Chondrocyte (in vitro differentiated cells): ENCODE results near the gene OR2C3. TPM values are rescaled to one million over a fixed set of nuclear protein-coding genes. Genes with fewer than 3 reads are reported as not detected.

ENCODE experiments used
- DNase-seq: peaks from one replicate; pipeline ENCODE4 v3.0.0; 2021; ENCODE audit warnings: mixed read lengths, low spot score
- H3K27ac Mint-ChIP-seq: one replicate; pipeline ENCODE4 v1.8.0; 2021; ENCODE audit warnings: mild to moderate bottlenecking, moderate library complexity, mixed read lengths; ENCODE audit not compliant: unreplicated experiment
- H3K27me3 Mint-ChIP-seq: 2 replicates; pipeline ENCODE4 v1.8.0; 2021; ENCODE audit warnings: low read depth, mixed read lengths
- H3K36me3 Mint-ChIP-seq: 2 replicates; pipeline ENCODE4 v1.8.0; 2021; ENCODE audit warnings: low read depth, mixed read lengths
- H3K4me1 Mint-ChIP-seq: 2 replicates; pipeline ENCODE4 v1.8.0; 2021; ENCODE audit warnings: low read depth, mild to moderate bottlenecking, mixed read lengths
- H3K4me3 Mint-ChIP-seq: one replicate; pipeline ENCODE4 v1.8.0; 2021; ENCODE audit warnings: mild to moderate bottlenecking, moderate library complexity, mixed read lengths; ENCODE audit not compliant: unreplicated experiment
- H3K9me3 Mint-ChIP-seq: 2 replicates; pipeline ENCODE4 v1.8.0; 2021; ENCODE audit warnings: low read depth, mixed read lengths
- total RNA-seq: library from RNA; stranded (reverse); gene quantifications from 3 replicates; pipeline ENCODE4 v1.2.1, GENCODE V29; 2021
- TF ChIP-seq, protein P1 (sequence below): fragments of 200-600 bp; sonication (generic); IDR thresholded peaks from 2 replicates; pipeline ENCODE4 v1.5.0; 2021; ENCODE audit warnings: antibody characterized with exemption, mild to moderate bottlenecking, moderate library complexity

Gene OR2C3
- total RNA-seq, 1 donor from 2014 or later: not detected

GRCh38 chr1:247562198-247562597 is 26.0 kb upstream of the OR2C3 start:
- Mint-ChIP-seq H3K4me3 (no peak overlapping the region), H3K36me3 (no peaks in the 10 kb centered on the region), H3K9me3 (no peaks in the 10 kb centered on the region), H3K27me3 (no peaks in the 10 kb centered on the region), H3K27ac (no peak overlapping the region), H3K4me1 (peaks cover 5% of the 10 kb centered on the region)
- DNase-seq: no peak
- TF ChIP-seq, protein P1, sequence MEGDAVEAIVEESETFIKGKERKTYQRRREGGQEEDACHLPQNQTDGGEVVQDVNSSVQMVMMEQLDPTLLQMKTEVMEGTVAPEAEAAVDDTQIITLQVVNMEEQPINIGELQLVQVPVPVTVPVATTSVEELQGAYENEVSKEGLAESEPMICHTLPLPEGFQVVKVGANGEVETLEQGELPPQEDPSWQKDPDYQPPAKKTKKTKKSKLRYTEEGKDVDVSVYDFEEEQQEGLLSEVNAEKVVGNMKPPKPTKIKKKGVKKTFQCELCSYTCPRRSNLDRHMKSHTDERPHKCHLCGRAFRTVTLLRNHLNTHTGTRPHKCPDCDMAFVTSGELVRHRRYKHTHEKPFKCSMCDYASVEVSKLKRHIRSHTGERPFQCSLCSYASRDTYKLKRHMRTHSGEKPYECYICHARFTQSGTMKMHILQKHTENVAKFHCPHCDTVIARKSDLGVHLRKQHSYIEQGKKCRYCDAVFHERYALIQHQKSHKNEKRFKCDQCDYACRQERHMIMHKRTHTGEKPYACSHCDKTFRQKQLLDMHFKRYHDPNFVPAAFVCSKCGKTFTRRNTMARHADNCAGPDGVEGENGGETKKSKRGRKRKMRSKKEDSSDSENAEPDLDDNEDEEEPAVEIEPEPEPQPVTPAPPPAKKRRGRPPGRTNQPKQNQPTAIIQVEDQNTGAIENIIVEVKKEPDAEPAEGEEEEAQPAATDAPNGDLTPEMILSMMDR: no peak

GRCh38 chr1:247561711-247562110 is 25.5 kb upstream of the OR2C3 start:
- TF ChIP-seq, protein P1: no peak
- Mint-ChIP-seq H3K4me3 (no peak overlapping the region), H3K4me1 (peaks cover 5% of the 10 kb centered on the region), H3K27ac (no peak overlapping the region), H3K9me3 (no peaks in the 10 kb centered on the region), H3K36me3 (no peaks in the 10 kb centered on the region), H3K27me3 (no peaks in the 10 kb centered on the region)
- DNase-seq: no peak

- no peaks in the 10 kb centered on the region for H3K27me3 Mint-ChIP-seq
- H3K9me3 Mint-ChIP-seq: peaks cover 2% of the 10 kb centered on the region
- no peak overlapping the region for H3K27ac Mint-ChIP-seq
- no peak for DNase-seq
- H3K4me3 Mint-ChIP-seq: no peak overlapping the region
- TF ChIP-seq, protein P1: no peak
- H3K4me1 Mint-ChIP-seq: peaks cover 9% of the 10 kb centered on the region
- H3K36me3 Mint-ChIP-seq: no peaks in the 10 kb centered on the region
Observed at GRCh38 chr1:247557926-247558674, 21.9 kb upstream of the OR2C3 start.

DNA sequence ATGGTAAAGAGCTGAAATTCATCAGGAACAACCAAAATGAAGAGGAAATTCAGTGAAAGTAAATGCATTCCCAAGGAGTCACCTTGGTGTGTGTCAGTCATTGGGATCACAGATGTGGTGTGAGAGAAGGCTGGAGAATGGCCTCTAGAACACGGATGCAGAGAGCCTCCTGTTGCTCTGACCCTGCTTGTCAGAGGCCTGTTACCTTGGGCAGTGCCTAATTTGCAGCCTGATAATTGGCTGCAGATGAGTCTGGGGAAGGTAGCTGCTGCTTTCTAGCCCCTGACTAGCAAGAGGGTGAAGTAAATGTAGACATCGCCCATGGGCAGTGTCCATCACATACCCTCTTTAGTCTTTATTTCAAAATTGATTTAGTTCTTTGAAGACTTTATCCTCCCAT is 16.0 kb upstream of the OR2C3 start:
- H3K27me3 Mint-ChIP-seq: no peaks in the 10 kb centered on the region
- H3K9me3 Mint-ChIP-seq: peaks cover 15% of the 10 kb centered on the region
- H3K4me3 Mint-ChIP-seq: no peak overlapping the region
- TF ChIP-seq, protein P1: no peak
- H3K27ac Mint-ChIP-seq: peak overlapping the region; percentile 7
- DNase-seq: no peak
- peaks cover 19% of the 10 kb centered on the region for H3K4me1 Mint-ChIP-seq
- no peaks in the 10 kb centered on the region for H3K36me3 Mint-ChIP-seq

GRCh38 chr1:247551721-247552120 is 15.5 kb upstream of the OR2C3 start:
- Mint-ChIP-seq H3K27me3 (no peaks in the 10 kb centered on the region), H3K27ac (peak overlapping the region; percentile 7), H3K9me3 (peaks cover 15% of the 10 kb centered on the region), H3K4me1 (peaks cover 19% of the 10 kb centered on the region), H3K4me3 (no peak overlapping the region), H3K36me3 (no peaks in the 10 kb centered on the region)
- TF ChIP-seq, protein P1: no peak
- DNase-seq: no peak
